Smooth muscle cell (in vitro differentiated cells): ENCODE data around the gene PCNX3. TPM values are rescaled to one million over a fixed set of nuclear protein-coding genes. Genes with fewer than 3 reads are reported as not detected.

Source experiments
- DNase-seq: peaks from one replicate; lab custom pipeline; 2025; ENCODE audit not compliant: unreplicated experiment; lab: John Stamatoyannopoulos, UW
- H2AFZ ChIP-seq: fragments of 200-600 bp; sonication (generic); 2 replicates; pipeline ENCODE4 v1.6.0; 2016; ENCODE audit warnings: antibody characterized with exemption, low read depth, mild to moderate bottlenecking
- H3F3A ChIP-seq: fragments of 200-600 bp; sonication (generic); 2 replicates; pipeline ENCODE4 v1.6.0; 2017; ENCODE audit warnings: antibody characterized with exemption, low read depth
- H3K27ac ChIP-seq: fragments of 200-600 bp; sonication (generic); 2 replicates; pipeline ENCODE4 v1.5.1; 2016; ENCODE audit warnings: low read depth, mild to moderate bottlenecking
- H3K27me3 ChIP-seq: fragments of 200-600 bp; sonication (generic); 2 replicates; pipeline ENCODE4 v1.6.1; 2016; ENCODE audit warnings: low read depth, mild to moderate bottlenecking
- H3K36me3 ChIP-seq: fragments of 200-600 bp; sonication (generic); 2 replicates; pipeline ENCODE4 v1.5.1; 2016; ENCODE audit warnings: low read depth
- H3K4me1 ChIP-seq: fragments of 200-600 bp; sonication (generic); 2 replicates; pipeline ENCODE4 v1.5.1; 2016; ENCODE audit warnings: low read depth
- H3K4me2 ChIP-seq: fragments of 200-600 bp; sonication (generic); 2 replicates; pipeline ENCODE4 v1.6.0; 2016; ENCODE audit warnings: mild to moderate bottlenecking
- H3K4me3 ChIP-seq: fragments of 200-600 bp; sonication (generic); 2 replicates; pipeline ENCODE4 v1.5.1; 2016; ENCODE audit warnings: mild to moderate bottlenecking
- H3K79me2 ChIP-seq: fragments of 200-600 bp; sonication (generic); 2 replicates; pipeline ENCODE4 v1.6.0; 2016; ENCODE audit warnings: low read depth, mild to moderate bottlenecking
- H3K9ac ChIP-seq: fragments of 200-600 bp; sonication (generic); 2 replicates; pipeline ENCODE4 v1.6.0; 2016; ENCODE audit warnings: low read depth
- H3K9me3 ChIP-seq: fragments of 200-600 bp; sonication (generic); replicated peaks from 2 replicates; pipeline ENCODE4 v1.5.1; 2016; ENCODE audit warnings: low read depth
- H4K20me1 ChIP-seq: fragments of 200-600 bp; sonication (generic); 2 replicates; pipeline ENCODE4 v1.6.0; 2016; ENCODE audit warnings: low read depth
- CTCF ChIP-seq: fragments of 200-600 bp; sonication (generic); IDR thresholded peaks from 2 replicates; pipeline ENCODE4 v1.5.1; 2017; ENCODE audit warnings: borderline replicate concordance, mild to moderate bottlenecking, antibody characterized with exemption; ENCODE audit not compliant: insufficient read depth, poor library complexity, severe bottlenecking
- whole genome bisulfite sequencing: methylation state at CpG from one replicate; pipeline ENCODE4 v1.1.7; 2016; ENCODE audit warnings: low lambda C conversion rate; 5-methylcytosine and 5-hydroxymethylcytosine counted together
- microRNA-seq: library from miRNA; unstranded; fragments of <30 nt; microRNA quantifications from one replicate; pipeline ENCODE4, GENCODE V29; 2016; ENCODE audit warnings: borderline number of aligned reads
- polyA plus RNA-seq: library from polyadenylated mRNA; unstranded; fragments of >200 nt; fragmentation: Nextera tagmentation; extraction: Ambion mirVana; gene quantifications from 2 replicates; pipeline ENCODE4 v1.2.1, GENCODE V29; 2016
- small RNA-seq: library from RNA; depleted of rRNA; stranded (forward); fragments of <200 nt; gene quantifications from one replicate; pipeline ENCODE3, GENCODE V24; 2014
- total RNA-seq: library from RNA; depleted of rRNA; stranded (reverse); fragments of >200 nt; gene quantifications from 2 replicates; pipeline ENCODE4 v1.2.3, GENCODE V29; 2014

PCNX3 gene
- total and polyA plus RNA-seq, 2 experiments from 2014 or later: 17.5 to 18.3 TPM

- Histone ChIP-seq H3K27ac (no peak overlapping the region), H3K4me1 (no peaks in the 10 kb centered on the region), H2AFZ (no peak overlapping the region), H3K4me3 (no peak overlapping the region), H3K9ac (no peak overlapping the region), H3K9me3 (no peaks in the 10 kb centered on the region), H3F3A (no peaks in the 10 kb centered on the region), H3K27me3 (peaks cover 3% of the 10 kb centered on the region), H3K4me2 (no peak overlapping the region), H3K36me3 (no peaks in the 10 kb centered on the region), H4K20me1 (no peaks in the 10 kb centered on the region), H3K79me2 (no peaks in the 10 kb centered on the region)
- no peak for TF ChIP-seq CTCF
- 80% methylated on average over 8 of the region's 8 CpGs for WGBS
- no peak for DNase-seq
These were observed 70.4 kb downstream of the PCNX3 start for GRCh38 chr11:65685981-65686380.

Small RNA genes within 50 kb of the gene (microRNA-seq; reads per million reads assigned to microRNA genes)
- gene MIR4489 (not detected), gene MIR4690 (not detected)

Small RNA genes within 50 kb of the gene (small RNA-seq; reads per million reads assigned to genes)
- not detected for gene MIR4489
- gene MIR4690: not detected

Other genes starting within 250 kb of the PCNX3 start
- gene SLC25A45, start 233.1 kb upstream of the PCNX3 start, total RNA-seq: 0.81 and 2.2 TPM in 2 replicates
- gene SLC25A45, start 233.1 kb upstream of the PCNX3 start, polyA plus RNA-seq: 3.4 and 7.7 TPM in 2 replicates
- 16.7 and 19.1 TPM in 2 replicates for gene FRMD8, start 229.1 kb upstream of the PCNX3 start, total RNA-seq
- gene FRMD8, start 229.1 kb upstream of the PCNX3 start, polyA plus RNA-seq: 37.8 and 40.8 TPM in 2 replicates
- gene NEAT1, start 193.0 kb upstream of the PCNX3 start, total RNA-seq: 142 and 155 TPM in 2 replicates
- 14.9 and 84.6 TPM in 2 replicates for gene NEAT1, start 193.0 kb upstream of the PCNX3 start, polyA plus RNA-seq
- 7,019 and 7,386 TPM in 2 replicates for gene MALAT1, start 116.7 kb upstream of the PCNX3 start, total RNA-seq
- 6,158 and 16,096 TPM in 2 replicates for gene MALAT1, start 116.7 kb upstream of the PCNX3 start, polyA plus RNA-seq
- 66.6 and 90.8 TPM in 2 replicates for gene SCYL1, start 90.7 kb upstream of the PCNX3 start, total RNA-seq
- 108 and 123 TPM in 2 replicates for gene SCYL1, start 90.7 kb upstream of the PCNX3 start, polyA plus RNA-seq
- gene LTBP3, start 57.4 kb upstream of the PCNX3 start, total RNA-seq: 33.6 TPM in 2 replicates
- 46.4 and 53.9 TPM in 2 replicates for gene LTBP3, start 57.4 kb upstream of the PCNX3 start, polyA plus RNA-seq
- 45.9 and 55.5 TPM in 2 replicates for gene ZNRD2, start 45.3 kb upstream of the PCNX3 start, total RNA-seq
- 105 and 108 TPM in 2 replicates for gene ZNRD2, start 45.3 kb upstream of the PCNX3 start, polyA plus RNA-seq
- gene FAM89B, start 43.2 kb upstream of the PCNX3 start, total RNA-seq: 51.4 and 63.9 TPM in 2 replicates
- gene FAM89B, start 43.2 kb upstream of the PCNX3 start, polyA plus RNA-seq: 174 TPM in 2 replicates
- gene EHBP1L1, start 39.7 kb upstream of the PCNX3 start, total RNA-seq: 5.1 and 14.0 TPM in 2 replicates
- gene EHBP1L1, start 39.7 kb upstream of the PCNX3 start, polyA plus RNA-seq: 28.4 and 29.5 TPM in 2 replicates
- 1.7 TPM in 1 of 2 replicates, not detected in the other for gene KCNK7, start 20.0 kb upstream of the PCNX3 start, total RNA-seq
- gene KCNK7, start 20.0 kb upstream of the PCNX3 start, polyA plus RNA-seq: not detected in 2 replicates
- 14.9 and 15.0 TPM in 2 replicates for gene MAP3K11, start 1.6 kb upstream of the PCNX3 start, total RNA-seq
- 17.3 and 29.7 TPM in 2 replicates for gene MAP3K11, start 1.6 kb upstream of the PCNX3 start, polyA plus RNA-seq
- gene SIPA1, start 22.3 kb downstream of the PCNX3 start, total RNA-seq: 9.8 and 15.9 TPM in 2 replicates
- gene SIPA1, start 22.3 kb downstream of the PCNX3 start, polyA plus RNA-seq: 63.8 and 67.6 TPM in 2 replicates
- gene RELA, start 47.1 kb downstream of the PCNX3 start, total RNA-seq: 41.7 and 48.1 TPM in 2 replicates
- 82.8 and 98.4 TPM in 2 replicates for gene RELA, start 47.1 kb downstream of the PCNX3 start, polyA plus RNA-seq
- 37.0 and 40.1 TPM in 2 replicates for gene KAT5, start 96.5 kb downstream of the PCNX3 start, total RNA-seq
- 38.8 and 45.1 TPM in 2 replicates for gene KAT5, start 96.5 kb downstream of the PCNX3 start, polyA plus RNA-seq
- 20.9 and 30.0 TPM in 2 replicates for gene RNASEH2C, start 105.0 kb downstream of the PCNX3 start, total RNA-seq
- gene RNASEH2C, start 105.0 kb downstream of the PCNX3 start, polyA plus RNA-seq: 51.7 and 56.8 TPM in 2 replicates
- 5.4 and 6.2 TPM in 2 replicates for gene AP5B1, start 165.2 kb downstream of the PCNX3 start, total RNA-seq
- 7.7 and 11.6 TPM in 2 replicates for gene AP5B1, start 165.2 kb downstream of the PCNX3 start, polyA plus RNA-seq
- gene OVOL1, start 171.3 kb downstream of the PCNX3 start, total RNA-seq: 7.8 and 8.3 TPM in 2 replicates
- gene OVOL1, start 171.3 kb downstream of the PCNX3 start, polyA plus RNA-seq: 3.1 and 16.8 TPM in 2 replicates
- gene SNX32, start 218.2 kb downstream of the PCNX3 start, total RNA-seq: 0.63 and 1.2 TPM in 2 replicates
- 1.1 and 3.3 TPM in 2 replicates for gene SNX32, start 218.2 kb downstream of the PCNX3 start, polyA plus RNA-seq
- 1,233 and 1,255 TPM in 2 replicates for gene CFL1, start 242.4 kb downstream of the PCNX3 start, total RNA-seq
- gene CFL1, start 242.4 kb downstream of the PCNX3 start, polyA plus RNA-seq: 3,052 and 3,080 TPM in 2 replicates
- gene MUS81, start 244.7 kb downstream of the PCNX3 start, total RNA-seq: 21.7 and 35.1 TPM in 2 replicates
- 39.6 and 61.1 TPM in 2 replicates for gene MUS81, start 244.7 kb downstream of the PCNX3 start, polyA plus RNA-seq